HEK293 (cell line): ENCODE results near the gene NLRP6.
A peak's percentile ranks its signal among the peaks of the same experiment; 100 is the strongest.

Source experiments
- CTCF ChIA-PET: fragments of 350-600 bp; formaldehyde crosslinking; extraction: SDS; loops from one replicate; lab custom pipeline; 2021; ENCODE audit warnings: antibody characterized with exemption; lab: Yijun Ruan, JAX
- POLR2A ChIA-PET: fragments of 300-600 bp; formaldehyde crosslinking; extraction: SDS; loops from one replicate; lab custom pipeline; 2020; ENCODE audit warnings: antibody characterized with exemption, inconsistent platforms; lab: Yijun Ruan, JAX
- H3K27ac ChIP-seq: fragments of 200-500 bp; sonication (Bioruptor generic); 2 replicates; pipeline ENCODE4 v1.5.1; 2014; ENCODE audit warnings: low read depth, low read length, control low read depth, inconsistent platforms; ENCODE audit errors: extremely low read depth
- H3K36me3 ChIP-seq, 2 experiments: fragments of 200-500 bp in 1 of 2; sonication (Bioruptor generic) in 1 of 2; 1 replicate in 1 of 2; 2 replicates in 1 of 2; pipeline ENCODE4 v1.5.1; 2014 to 2017; ENCODE audit warnings: inconsistent platforms in 2 of 2, low read length in 2 of 2; ENCODE audit not compliant: control insufficient read depth in 2 of 2, insufficient read depth in 1 of 2
- H3K4me1 ChIP-seq: fragments of 200-500 bp; sonication (Bioruptor generic); 2 replicates; pipeline ENCODE4 v1.5.1; 2014; ENCODE audit warnings: mild to moderate bottlenecking, low read length, inconsistent platforms; ENCODE audit not compliant: control insufficient read depth, insufficient read depth
- H3K4me3 ChIP-seq: 2 replicates; pipeline ENCODE4 v1.5.1; 2011; ENCODE audit warnings: low read depth, mild to moderate bottlenecking, control low read depth, low read length, moderate library complexity
- H3K9me3 ChIP-seq: fragments of 200-500 bp; sonication (Bioruptor generic); 2 replicates; pipeline ENCODE4 v1.5.1; 2014; ENCODE audit warnings: low read depth, low read length, inconsistent platforms; ENCODE audit not compliant: control insufficient read depth, insufficient read depth
- ATF2 ChIP-seq: fragments of 450-650 bp; formaldehyde crosslinking; IDR thresholded peaks from 2 replicates; pipeline ENCODE4 v1.5.1; 2016; ENCODE audit warnings: missing biosample characterization, missing genetic modification characterization, low read depth
- MEIS1 ChIP-seq: sonication (generic); formaldehyde crosslinking; IDR thresholded peaks from 2 replicates; pipeline ENCODE4 v1.8.1; 2022; ENCODE audit warnings: missing genetic modification reagents, mild to moderate bottlenecking, borderline replicate concordance
- PATZ1 ChIP-seq: fragments of 450-650 bp; formaldehyde crosslinking; IDR thresholded peaks from 2 replicates; pipeline ENCODE4 v1.5.1; 2016; ENCODE audit warnings: missing biosample characterization, missing genetic modification characterization
- PBX3 ChIP-seq: sonication (generic); formaldehyde crosslinking; IDR thresholded peaks from 2 replicates; pipeline ENCODE4 v1.8.1; 2022; ENCODE audit warnings: mild to moderate bottlenecking, moderate library complexity, missing genetic modification reagents
- PRDM4 ChIP-seq: fragments of 450-650 bp; formaldehyde crosslinking; IDR thresholded peaks from 2 replicates; pipeline ENCODE4 v1.5.1; 2017; ENCODE audit warnings: missing biosample characterization, missing genetic modification characterization
- YY2 ChIP-seq: fragments of 450-650 bp; formaldehyde crosslinking; IDR thresholded peaks from 2 replicates; pipeline ENCODE4 v1.5.1; 2016; ENCODE audit warnings: missing biosample characterization, missing genetic modification characterization
- ZIC2 ChIP-seq: fragments of 450-650 bp; formaldehyde crosslinking; IDR thresholded peaks from 2 replicates; pipeline ENCODE4 v1.5.1; 2016; ENCODE audit warnings: missing biosample characterization, missing genetic modification characterization
- ZNF155 ChIP-seq: fragments of 450-650 bp; formaldehyde crosslinking; IDR thresholded peaks from 2 replicates; pipeline ENCODE4 v1.5.1; 2016; ENCODE audit warnings: missing biosample characterization, missing genetic modification characterization
- ZNF221 ChIP-seq: fragments of 450-650 bp; formaldehyde crosslinking; IDR thresholded peaks from 2 replicates; pipeline ENCODE4 v1.5.1; 2017; ENCODE audit warnings: missing biosample characterization, missing genetic modification characterization, borderline replicate concordance
- ZNF239 ChIP-seq: fragments of 450-650 bp; formaldehyde crosslinking; IDR thresholded peaks from 2 replicates; pipeline ENCODE4 v1.5.1; 2016; ENCODE audit warnings: missing biosample characterization, missing genetic modification characterization
- ZNF513 ChIP-seq: fragments of 450-650 bp; IDR thresholded peaks from 2 replicates; pipeline ENCODE4 v1.5.1; 2018; ENCODE audit warnings: missing biosample characterization, missing genetic modification characterization
- ZNF529 ChIP-seq: fragments of 450-650 bp; formaldehyde crosslinking; IDR thresholded peaks from 2 replicates; pipeline ENCODE4 v1.5.1; 2017; ENCODE audit warnings: missing genetic modification characterization, missing biosample characterization; ENCODE audit not compliant: insufficient replicate concordance
- ZNF654 ChIP-seq: fragments of 450-650 bp; formaldehyde crosslinking; IDR thresholded peaks from 2 replicates; pipeline ENCODE4 v1.5.1; 2016; ENCODE audit warnings: low read depth, missing biosample characterization, missing genetic modification characterization
- ZNF677 ChIP-seq: fragments of 450-650 bp; IDR thresholded peaks from 2 replicates; pipeline ENCODE4 v1.5.0; 2018; ENCODE audit warnings: missing biosample characterization, mild to moderate bottlenecking, missing genetic modification characterization, moderate library complexity
- ZNF707 ChIP-seq: fragments of 450-650 bp; formaldehyde crosslinking; IDR thresholded peaks from 2 replicates; pipeline ENCODE4 v1.5.1; 2016; ENCODE audit warnings: missing biosample characterization, missing genetic modification characterization
- ZNF777 ChIP-seq: fragments of 450-650 bp; formaldehyde crosslinking; IDR thresholded peaks from 2 replicates; pipeline ENCODE4 v1.5.1; 2017; ENCODE audit warnings: missing biosample characterization, missing genetic modification characterization, borderline replicate concordance
- ZNF785 ChIP-seq: fragments of 450-650 bp; formaldehyde crosslinking; IDR thresholded peaks from 2 replicates; pipeline ENCODE4 v1.5.1; 2016; ENCODE audit warnings: missing biosample characterization, missing genetic modification characterization
- ZSCAN23 ChIP-seq: fragments of 450-650 bp; formaldehyde crosslinking; IDR thresholded peaks from 2 replicates; pipeline ENCODE4 v1.5.1; 2016; ENCODE audit warnings: missing biosample characterization, missing genetic modification characterization
- TF ChIP-seq, protein P1 (sequence below): IDR thresholded peaks from 2 replicates; pipeline ENCODE4 v1.6.1; 2011; ENCODE audit warnings: mild to moderate bottlenecking, low read depth, low read length, borderline replicate concordance
- TF ChIP-seq, protein P2 (sequence below): fragments of 450-650 bp; formaldehyde crosslinking; IDR thresholded peaks from 2 replicates; pipeline ENCODE4 v1.5.1; 2016; ENCODE audit warnings: missing biosample characterization, missing genetic modification characterization

The NLRP6 gene

GRCh38 chr11:299081-299891 is 21.1 kb downstream of the NLRP6 start, which contains the start of gene IFITM5:
Gene IFITM5 (minus strand): TSS chr11:299526. CDS start chr11:299490, 36 bp downstream.
- Histone ChIP-seq H3K27ac (no peak within 1 kb of the TSS), H3K9me3 (no peaks in the 10 kb centered on the region)
- CTCF ChIA-PET = no interaction called here
- TF ChIP-seq ZNF221 (tag by site-specific recombination) (no peak), ZNF785 (no peak), ZNF239 (no peak)
- TF ChIP-seq, protein P1, sequence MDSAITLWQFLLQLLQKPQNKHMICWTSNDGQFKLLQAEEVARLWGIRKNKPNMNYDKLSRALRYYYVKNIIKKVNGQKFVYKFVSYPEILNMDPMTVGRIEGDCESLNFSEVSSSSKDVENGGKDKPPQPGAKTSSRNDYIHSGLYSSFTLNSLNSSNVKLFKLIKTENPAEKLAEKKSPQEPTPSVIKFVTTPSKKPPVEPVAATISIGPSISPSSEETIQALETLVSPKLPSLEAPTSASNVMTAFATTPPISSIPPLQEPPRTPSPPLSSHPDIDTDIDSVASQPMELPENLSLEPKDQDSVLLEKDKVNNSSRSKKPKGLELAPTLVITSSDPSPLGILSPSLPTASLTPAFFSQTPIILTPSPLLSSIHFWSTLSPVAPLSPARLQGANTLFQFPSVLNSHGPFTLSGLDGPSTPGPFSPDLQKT = no peak
- TF ChIP-seq, all 188 proteins: peak for 0
- POLR2A ChIA-PET = no interaction called here
- Histone ChIP-seq H3K36me3 (peaks cover 0 to 3% of the 10 kb centered on the region in 2 experiments; a peak in 1 of 3 replicates), H3K4me3 (no peak within 1 kb of the TSS), H3K4me1 (no peaks in the 10 kb centered on the region)

DNA sequence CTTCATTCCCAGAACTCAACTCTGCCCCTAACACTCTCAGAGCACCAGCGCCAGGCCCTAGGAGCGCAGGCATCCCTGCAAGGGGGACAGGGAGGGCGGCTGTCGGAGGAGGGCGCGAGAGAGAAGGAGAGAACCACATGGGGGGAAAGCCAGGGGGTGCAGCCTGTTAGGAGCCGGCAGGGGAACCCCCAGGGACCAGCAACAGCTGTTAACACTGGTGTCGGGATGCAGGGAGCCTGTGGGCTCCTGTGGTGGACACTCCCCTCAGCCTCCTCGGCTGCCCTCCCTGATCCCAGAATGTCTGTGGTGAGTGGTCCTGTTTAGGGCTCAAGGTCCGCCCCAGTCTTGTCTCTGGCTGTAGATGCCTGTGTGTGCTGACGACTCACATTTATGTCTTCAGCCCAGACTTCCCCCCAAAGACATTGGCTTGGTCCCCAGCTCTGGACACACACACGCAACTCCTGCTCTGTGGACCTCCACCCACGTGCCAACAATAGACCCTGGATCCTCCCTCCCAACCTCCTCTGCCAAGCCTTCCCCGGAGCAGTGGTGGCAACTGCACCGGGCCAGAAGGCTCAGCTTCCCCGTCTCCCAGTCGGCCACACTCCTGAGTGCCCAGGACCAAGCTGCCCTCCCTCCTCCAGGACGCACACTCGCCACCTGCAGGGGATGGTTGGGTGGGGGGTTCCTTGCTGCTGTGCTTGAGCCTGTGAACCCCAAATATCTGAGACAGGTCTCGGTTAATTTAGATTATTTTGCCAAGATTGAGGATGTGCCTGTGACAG is 21.9 kb downstream of the NLRP6 start:
- ChIA-PET POLR2A (no interaction called here), CTCF (interaction anchor here (1.2 to 1.3 kb wide), 2 partner anchors 49 to 150 kb away, joined by 3 to 9 read pairs; partner anchors contain the start of gene PTDSS2)
- Histone ChIP-seq H3K4me3 (no peak overlapping the region), H3K4me1 (no peaks in the 10 kb centered on the region), H3K27ac (no peak overlapping the region), H3K36me3 (no peaks in the 10 kb centered on the region), H3K9me3 (no peaks in the 10 kb centered on the region)
- no peak for TF ChIP-seq PRDM4 (tag by site-specific recombination)
- no peak for TF ChIP-seq ZNF155 (tag by site-specific recombination)
- TF ChIP-seq, protein P2, sequence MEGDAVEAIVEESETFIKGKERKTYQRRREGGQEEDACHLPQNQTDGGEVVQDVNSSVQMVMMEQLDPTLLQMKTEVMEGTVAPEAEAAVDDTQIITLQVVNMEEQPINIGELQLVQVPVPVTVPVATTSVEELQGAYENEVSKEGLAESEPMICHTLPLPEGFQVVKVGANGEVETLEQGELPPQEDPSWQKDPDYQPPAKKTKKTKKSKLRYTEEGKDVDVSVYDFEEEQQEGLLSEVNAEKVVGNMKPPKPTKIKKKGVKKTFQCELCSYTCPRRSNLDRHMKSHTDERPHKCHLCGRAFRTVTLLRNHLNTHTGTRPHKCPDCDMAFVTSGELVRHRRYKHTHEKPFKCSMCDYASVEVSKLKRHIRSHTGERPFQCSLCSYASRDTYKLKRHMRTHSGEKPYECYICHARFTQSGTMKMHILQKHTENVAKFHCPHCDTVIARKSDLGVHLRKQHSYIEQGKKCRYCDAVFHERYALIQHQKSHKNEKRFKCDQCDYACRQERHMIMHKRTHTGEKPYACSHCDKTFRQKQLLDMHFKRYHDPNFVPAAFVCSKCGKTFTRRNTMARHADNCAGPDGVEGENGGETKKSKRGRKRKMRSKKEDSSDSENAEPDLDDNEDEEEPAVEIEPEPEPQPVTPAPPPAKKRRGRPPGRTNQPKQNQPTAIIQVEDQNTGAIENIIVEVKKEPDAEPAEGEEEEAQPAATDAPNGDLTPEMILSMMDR (tag by site-specific recombination) = no peak
- TF ChIP-seq MEIS1 (CRISPR knock-in tag) = no peak
- no peak for TF ChIP-seq ZSCAN23 (tag by site-specific recombination)
- TF ChIP-seq PBX3 (CRISPR knock-in tag) = no peak
- peak; percentile 62 for TF ChIP-seq ZIC2 (tag by site-specific recombination)
- no peak for TF ChIP-seq PATZ1 (tag by site-specific recombination)
- no peak for TF ChIP-seq ZNF777 (tag by site-specific recombination)
- TF ChIP-seq ZNF677 (tag by site-specific recombination) = no peak
- no peak for TF ChIP-seq ATF2 (tag by site-specific recombination)
- TF ChIP-seq YY2 (tag by site-specific recombination) = no peak
- TF ChIP-seq ZNF654 (tag by site-specific recombination) = no peak
- TF ChIP-seq ZNF529 = no peak
- no peak for TF ChIP-seq ZNF513 (tag by site-specific recombination)
- TF ChIP-seq ZNF707 (tag by site-specific recombination) = no peak
